PC-9 (cell line): Measurements from ENCODE around the gene RINL.

Experiments used
- CTCF ChIP-seq: fragments of 200-600 bp; sonication (generic); conservative IDR thresholded peaks from 2 replicates; pipeline ENCODE4 v1.6.1; 2017; ENCODE audit warnings: mixed run types, antibody characterized with exemption, mild to moderate bottlenecking, moderate library complexity
- EZH2 ChIP-seq: fragments of 200-600 bp; sonication (generic); IDR thresholded peaks from 2 replicates; pipeline ENCODE4 v1.8.0; 2017; ENCODE audit warnings: antibody characterized with exemption, low read depth

- TF ChIP-seq CTCF (no peak), EZH2 (no peak)
Observed at GRCh38 chr19:38915329-38916321, 37.5 kb upstream of the RINL start.
